CD14-positive monocyte (primary cell): ENCODE results near the gene CACYBP. TPM values are rescaled to one million over a fixed set of nuclear protein-coding genes. Genes with fewer than 3 reads are reported as not detected.

ENCODE experiments used
- DNase-seq, 3 donors: peaks; one replicate each; pipeline ENCODE4 v3.0.0-alpha.2; 2011 to 2022
- H2AFZ ChIP-seq: 2 replicates; pipeline ENCODE4 v1.6.0; 2012; ENCODE audit warnings: mild to moderate bottlenecking, low read depth, low read length, inconsistent platforms; ENCODE audit not compliant: insufficient read depth, poor library complexity, severe bottlenecking
- H3K27ac ChIP-seq, 2 donors: 1 replicate in 1 of 2; 2 replicates in 1 of 2; pipeline ENCODE4 v1.5.1; 2012 to 2013; ENCODE audit warnings: low read length in 2 of 2, control low read depth in 1 of 2, inconsistent platforms in 1 of 2, low read depth in 1 of 2, mild to moderate bottlenecking in 1 of 2
- H3K27me3 ChIP-seq, 2 donors: one replicate each; pipeline versions ENCODE4 v1.6.0 to v1.6.1; 2011 to 2013; ENCODE audit warnings: low read length in 2 of 2; ENCODE audit not compliant: control insufficient read depth in 2 of 2, insufficient read depth in 2 of 2
- H3K36me3 ChIP-seq, 2 donors: replicated peaks in 1 of 2; 1 replicate in 1 of 2; 2 replicates in 1 of 2; pipeline versions ENCODE4 v1.5.1 to v1.6.1; 2012 to 2013; ENCODE audit warnings: low read length in 2 of 2, control low read depth in 1 of 2, inconsistent platforms in 1 of 2, mild to moderate bottlenecking in 1 of 2; ENCODE audit not compliant: insufficient read depth in 2 of 2, control insufficient read depth in 1 of 2
- H3K4me1 ChIP-seq, 2 donors: 1 replicate in 1 of 2; 2 replicates in 1 of 2; pipeline versions ENCODE4 v1.5.1 to v1.6.1; 2012 to 2013; ENCODE audit warnings: low read length in 2 of 2, control low read depth in 1 of 2, inconsistent platforms in 1 of 2, mild to moderate bottlenecking in 1 of 2, moderate library complexity in 1 of 2; ENCODE audit not compliant: insufficient read depth in 2 of 2, control insufficient read depth in 1 of 2
- H3K4me2 ChIP-seq: replicated peaks from 2 replicates; pipeline ENCODE3; 2012; ENCODE audit warnings: low read length, moderate library complexity, mild to moderate bottlenecking; ENCODE audit not compliant: poor library complexity, severe bottlenecking; ENCODE audit errors: extremely low read depth
- H3K4me3 ChIP-seq, 3 experiments: fragments of 200-600 bp in 1 of 3; sonication (generic) in 1 of 3; replicated peaks in 1 of 3; 1 replicate in 2 of 3; 2 replicates in 1 of 3; pipeline ENCODE4 v1.5.1; 2011 to 2013; ENCODE audit warnings: low read length in 3 of 3, mild to moderate bottlenecking in 3 of 3, control low read depth in 2 of 3, low read depth in 2 of 3, inconsistent platforms in 1 of 3, moderate library complexity in 1 of 3
- H3K79me2 ChIP-seq: 2 replicates; pipeline ENCODE4 v1.6.0; 2012; ENCODE audit warnings: mild to moderate bottlenecking, control low read depth, inconsistent platforms, low read length, moderate library complexity; ENCODE audit not compliant: insufficient read depth
- H3K9ac ChIP-seq: 2 replicates; pipeline ENCODE4 v1.6.0; 2017; ENCODE audit warnings: low read length, mild to moderate bottlenecking; ENCODE audit not compliant: insufficient read depth, poor library complexity, severe bottlenecking
- H3K9me3 ChIP-seq, 2 donors: replicated peaks in 1 of 2; 1 replicate in 1 of 2; 2 replicates in 1 of 2; pipeline versions ENCODE4 v1.5.1 to v1.6.1; 2012 to 2013; ENCODE audit warnings: low read length in 2 of 2, control low read depth in 1 of 2; ENCODE audit not compliant: control insufficient read depth in 1 of 2, insufficient read depth in 1 of 2
- H4K20me1 ChIP-seq: 2 replicates; pipeline ENCODE4 v1.6.0; 2012; ENCODE audit warnings: mild to moderate bottlenecking, low read length, control low read depth, moderate library complexity; ENCODE audit not compliant: insufficient read depth
- H3K27ac Mint-ChIP-seq, 7 donors: one replicate each; pipeline ENCODE4 v1.8.0; 2020; ENCODE audit warnings: mild to moderate bottlenecking in 7 of 7, mixed read lengths in 7 of 7, moderate library complexity in 6 of 7, inconsistent platforms in 2 of 7
- H3K27me3 Mint-ChIP-seq, 3 donors: one replicate each; pipeline ENCODE4 v1.8.0; 2021 to 2022; ENCODE audit warnings: low read depth in 3 of 3, mild to moderate bottlenecking in 3 of 3, mixed read lengths in 3 of 3, moderate library complexity in 3 of 3, inconsistent platforms in 1 of 3
- H3K36me3 Mint-ChIP-seq, 2 donors: one replicate each; pipeline ENCODE4 v1.8.0; 2020; ENCODE audit warnings: mixed read lengths in 2 of 2, inconsistent platforms in 1 of 2, mild to moderate bottlenecking in 1 of 2
- H3K4me1 Mint-ChIP-seq: one replicate; pipeline ENCODE4 v1.8.0; 2020; ENCODE audit warnings: mild to moderate bottlenecking, mixed read lengths
- H3K4me3 Mint-ChIP-seq, 2 donors: one replicate each; pipeline ENCODE4 v1.8.0; 2020; ENCODE audit warnings: mild to moderate bottlenecking in 2 of 2, mixed read lengths in 2 of 2, moderate library complexity in 1 of 2
- H3K9me3 Mint-ChIP-seq, 7 donors: one replicate each; pipeline ENCODE4 v1.8.0; 2020 to 2022; ENCODE audit warnings: mixed read lengths in 7 of 7, mild to moderate bottlenecking in 6 of 7, moderate library complexity in 6 of 7, inconsistent platforms in 2 of 7
- WGBS: methylation state at CpG from one replicate; pipeline ENCODE4 v1.1.5; 2013; ENCODE audit warnings: missing lambda C conversion rate; ENCODE audit not compliant: insufficient coverage; 5-methylcytosine and 5-hydroxymethylcytosine counted together
- intact Hi-C, 2 donors: fragments of 100-400 bp; cut with micrococcal nuclease; formaldehyde crosslinking; loops; one replicate each; pipeline versions ENCODE4 v1.15.0 to v1.15.1; 2023
- polyA plus RNA-seq, 3 donors: library from polyadenylated mRNA; depleted of rRNA in 1 of 3; unstranded in 2 of 3; stranded (reverse) in 1 of 3; fragments of 300-500 nt in 2 of 3; fragments of >200 nt in 1 of 3; fragmentation: Illumina TruSeq in 2 of 3; gene quantifications; 1 replicate in 2 of 3; 2 replicates in 1 of 3; pipeline ENCODE4 v1.2.3, GENCODE V29; 2012 to 2021
- small RNA-seq: library from RNA; depleted of rRNA; stranded (forward); fragments of <200 nt; gene quantifications from one replicate; pipeline ENCODE3, GENCODE V24; 2012; ENCODE audit warnings: low read depth; ENCODE audit not compliant: insufficient read length
- TF ChIP-seq, protein P1 (sequence below): fragments of 200-600 bp; IDR thresholded peaks from one replicate; pipeline ENCODE4 v1.8.0; 2022; ENCODE audit warnings: antibody characterized with exemption, mild to moderate bottlenecking

CACYBP gene
- polyA plus RNA-seq, 3 donors: 15.0 to 86.9 (median 74.8) TPM

DNA sequence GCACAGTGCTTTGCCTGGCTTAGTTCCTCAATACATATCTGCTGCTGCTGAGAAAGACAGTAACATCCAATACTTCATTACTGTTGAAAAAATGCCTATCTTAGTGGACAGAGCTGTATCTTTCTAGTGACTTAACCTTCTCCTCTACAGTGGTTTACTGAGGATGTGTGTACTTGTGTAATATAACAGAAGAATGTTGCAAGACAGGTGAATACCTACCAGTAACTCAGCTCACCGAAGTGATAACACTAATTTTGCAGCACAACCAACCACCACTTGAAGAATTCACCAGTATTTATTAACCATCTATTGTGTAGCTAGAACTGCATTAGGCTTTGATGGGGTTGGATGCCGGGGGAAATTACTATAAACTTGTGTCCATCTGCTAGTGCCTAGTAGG, 51.2 kb downstream of the CACYBP start:
- Histone ChIP-seq H3K4me2 (no peak overlapping the region), H3K4me3 (no peak overlapping the region), H3K27me3 (no peaks in the 10 kb centered on the region), H3K9ac (no peak overlapping the region), H2AFZ (no peak overlapping the region), H4K20me1 (no peaks in the 10 kb centered on the region), H3K79me2 (no peaks in the 10 kb centered on the region), H3K9me3 (no peaks in the 10 kb centered on the region), H3K27ac (no peak overlapping the region), H3K4me1 (no peaks in the 10 kb centered on the region), H3K36me3 (no peaks in the 10 kb centered on the region)
- Mint-ChIP-seq H3K36me3 (no peaks in the 10 kb centered on the region), H3K27me3 (peaks cover 0 to 3% (median 0%) of the 10 kb centered on the region in 3 donors), H3K4me1 (no peaks in the 10 kb centered on the region), H3K27ac (no peak overlapping the region), H3K9me3 (peaks cover 0 to 8% (median 4%) of the 10 kb centered on the region in 7 donors), H3K4me3 (no peak overlapping the region)
- TF ChIP-seq, protein P1, sequence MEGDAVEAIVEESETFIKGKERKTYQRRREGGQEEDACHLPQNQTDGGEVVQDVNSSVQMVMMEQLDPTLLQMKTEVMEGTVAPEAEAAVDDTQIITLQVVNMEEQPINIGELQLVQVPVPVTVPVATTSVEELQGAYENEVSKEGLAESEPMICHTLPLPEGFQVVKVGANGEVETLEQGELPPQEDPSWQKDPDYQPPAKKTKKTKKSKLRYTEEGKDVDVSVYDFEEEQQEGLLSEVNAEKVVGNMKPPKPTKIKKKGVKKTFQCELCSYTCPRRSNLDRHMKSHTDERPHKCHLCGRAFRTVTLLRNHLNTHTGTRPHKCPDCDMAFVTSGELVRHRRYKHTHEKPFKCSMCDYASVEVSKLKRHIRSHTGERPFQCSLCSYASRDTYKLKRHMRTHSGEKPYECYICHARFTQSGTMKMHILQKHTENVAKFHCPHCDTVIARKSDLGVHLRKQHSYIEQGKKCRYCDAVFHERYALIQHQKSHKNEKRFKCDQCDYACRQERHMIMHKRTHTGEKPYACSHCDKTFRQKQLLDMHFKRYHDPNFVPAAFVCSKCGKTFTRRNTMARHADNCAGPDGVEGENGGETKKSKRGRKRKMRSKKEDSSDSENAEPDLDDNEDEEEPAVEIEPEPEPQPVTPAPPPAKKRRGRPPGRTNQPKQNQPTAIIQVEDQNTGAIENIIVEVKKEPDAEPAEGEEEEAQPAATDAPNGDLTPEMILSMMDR: no peak
- 100% methylated on average over 1 of the region's 2 CpGs for WGBS
- intact Hi-C loops: no loop called here
- DNase-seq: no peak

DNA sequence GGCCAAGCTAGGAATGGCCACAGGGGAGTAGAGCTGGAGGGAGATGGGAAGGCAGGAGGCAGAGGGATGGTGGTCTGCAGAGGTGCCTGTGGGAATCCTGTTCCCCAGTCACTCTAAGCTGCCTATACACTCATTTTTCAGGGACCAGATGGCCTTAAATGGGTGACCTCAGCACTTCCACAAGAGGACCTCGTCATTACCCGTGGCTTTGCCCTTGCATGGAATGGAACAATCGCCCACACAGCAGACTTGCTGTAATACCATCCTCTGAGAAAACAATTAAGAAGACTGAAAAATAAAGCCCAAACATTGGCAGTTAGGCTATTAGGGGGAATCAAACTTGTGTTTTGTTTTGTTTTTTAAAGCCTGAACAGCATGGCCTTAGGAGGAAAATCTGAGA, 55.0 kb downstream of the CACYBP start:
- intact Hi-C loops: no loop called here
- Histone ChIP-seq H3K79me2 (no peaks in the 10 kb centered on the region), H3K27me3 (no peaks in the 10 kb centered on the region), H3K9me3 (no peaks in the 10 kb centered on the region), H3K4me3 (no peak overlapping the region), H3K36me3 (no peaks in the 10 kb centered on the region), H4K20me1 (no peaks in the 10 kb centered on the region), H3K4me2 (no peak overlapping the region), H3K9ac (no peak overlapping the region), H3K27ac (no peak overlapping the region), H3K4me1 (no peaks in the 10 kb centered on the region), H2AFZ (no peak overlapping the region)
- TF ChIP-seq, protein P1: no peak
- H3K4me3 Mint-ChIP-seq: no peak overlapping the region
- H3K36me3 Mint-ChIP-seq: no peaks in the 10 kb centered on the region
- H3K27ac Mint-ChIP-seq: no peak overlapping the region
- no CpG with 5 or more reads among the region's 3 CpGs for WGBS
- no peak for DNase-seq
- no peaks in the 10 kb centered on the region for H3K4me1 Mint-ChIP-seq
- H3K27me3 Mint-ChIP-seq: no peaks in the 10 kb centered on the region
- H3K9me3 Mint-ChIP-seq: peaks cover 0 to 7% (median 0%) of the 10 kb centered on the region in 7 donors

Small RNA genes lying within 50 kb of the gene (small RNA-seq; reads per million reads assigned to genes)
- gene RF00019: not detected
- gene RNU6-307P: not detected

Other genes starting within 250 kb of the CACYBP start
- 10 to 100 TPM in 2 of 3 donors, 1 to 10 TPM in 1; 5.4 to 53.2 (median 48.1) TPM for gene MRPS14, start 23.5 kb downstream of the CACYBP start, polyA plus RNA-seq
- not detected for gene TNN, start 67.9 kb downstream of the CACYBP start, polyA plus RNA-seq
- gene KIAA0040, start 192.8 kb downstream of the CACYBP start, polyA plus RNA-seq: 10 to 100 TPM; 24.0 to 35.4 (median 25.9) TPM